ENCODE data around the gene MTMR3. TPM values are rescaled to one million over a fixed set of nuclear protein-coding genes. Genes with fewer than 3 reads are reported as not detected.

Gene MTMR3
- total and polyA plus RNA-seq, 4 donors, result 6.0 to 38.8 (median 17.1) TPM

DNA sequence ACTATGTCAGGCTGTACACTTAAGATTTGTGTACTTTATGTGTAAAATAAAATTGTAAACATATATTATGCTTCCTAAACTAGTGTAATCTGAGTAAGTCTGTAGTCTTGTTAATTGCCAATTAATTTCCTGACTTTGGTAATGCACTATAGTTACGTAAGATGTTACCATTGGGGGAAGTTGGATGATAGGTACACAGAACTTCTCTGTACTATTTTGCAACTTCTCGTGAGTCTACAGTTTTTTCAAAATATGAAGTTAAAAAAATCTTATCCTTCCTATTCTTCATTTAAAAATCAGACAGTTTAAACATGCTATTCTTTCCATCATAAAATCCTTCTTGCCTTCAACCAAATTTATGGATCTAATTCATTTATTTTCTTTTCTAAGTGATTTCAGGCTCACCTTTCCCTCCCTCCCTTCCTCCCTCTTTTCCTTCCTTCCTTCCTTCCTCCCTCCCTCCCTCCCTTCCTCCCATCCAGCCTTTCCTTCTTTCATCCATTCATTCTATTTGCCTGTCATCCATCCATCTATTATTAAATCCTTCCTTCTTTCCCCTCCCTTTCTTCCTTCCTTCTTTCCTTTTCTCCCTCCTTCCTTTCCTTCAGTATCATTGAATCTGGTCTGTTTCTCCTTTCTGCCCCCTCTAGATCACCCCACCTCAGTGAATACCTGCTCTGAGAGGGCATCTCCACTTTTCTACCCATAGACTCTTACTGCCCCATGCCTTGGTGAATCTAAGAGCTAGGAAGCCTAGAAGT, 22.8 kb upstream of the MTMR3 start:
- H3K27me3 ChIP-seq (ENCODE audit: control insufficient read depth in 4 of 4, insufficient read depth in 4 of 4, low read length in 3 of 4), result no peaks in the 10 kb centered on the region
- DNase-seq (ENCODE audit: low spot score), result no peak
- H3K9me3 ChIP-seq (ENCODE audit: control insufficient read depth in 4 of 4, low read length in 3 of 4), result no peaks in the 10 kb centered on the region
- no peak overlapping the region for H3K4me3 ChIP-seq (ENCODE audit: low read depth in 1 of 3, low read length in 3 of 3)
- no peak overlapping the region for H3K27ac ChIP-seq (ENCODE audit: low read depth in 1 of 2, low read length in 2 of 2)
- whole genome bisulfite sequencing, result 58% methylated on average over 2 of the region's 2 CpGs
- no peaks in the 10 kb centered on the region for H3K4me1 ChIP-seq (ENCODE audit: control insufficient read depth in 4 of 4, insufficient read depth in 4 of 4, low read length in 3 of 4)
- H3K9ac ChIP-seq (ENCODE audit: low read depth in 1 of 2, low read length in 2 of 2), result no peak overlapping the region
- TF ChIP-seq HNF4A (conservative IDR thresholded peaks at IDR 0.05), result no peak
- TF ChIP-seq, protein P1, sequence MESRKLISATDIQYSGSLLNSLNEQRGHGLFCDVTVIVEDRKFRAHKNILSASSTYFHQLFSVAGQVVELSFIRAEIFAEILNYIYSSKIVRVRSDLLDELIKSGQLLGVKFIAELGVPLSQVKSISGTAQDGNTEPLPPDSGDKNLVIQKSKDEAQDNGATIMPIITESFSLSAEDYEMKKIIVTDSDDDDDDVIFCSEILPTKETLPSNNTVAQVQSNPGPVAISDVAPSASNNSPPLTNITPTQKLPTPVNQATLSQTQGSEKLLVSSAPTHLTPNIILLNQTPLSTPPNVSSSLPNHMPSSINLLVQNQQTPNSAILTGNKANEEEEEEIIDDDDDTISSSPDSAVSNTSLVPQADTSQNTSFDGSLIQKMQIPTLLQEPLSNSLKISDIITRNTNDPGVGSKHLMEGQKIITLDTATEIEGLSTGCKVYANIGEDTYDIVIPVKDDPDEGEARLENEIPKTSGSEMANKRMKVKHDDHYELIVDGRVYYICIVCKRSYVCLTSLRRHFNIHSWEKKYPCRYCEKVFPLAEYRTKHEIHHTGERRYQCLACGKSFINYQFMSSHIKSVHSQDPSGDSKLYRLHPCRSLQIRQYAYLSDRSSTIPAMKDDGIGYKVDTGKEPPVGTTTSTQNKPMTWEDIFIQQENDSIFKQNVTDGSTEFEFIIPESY (IDR thresholded peaks at IDR 0.05), result no peak
- TF ChIP-seq HNF4G (IDR thresholded peaks at IDR 0.05), result no peak
- TF ChIP-seq RAD21 (IDR thresholded peaks at IDR 0.05), result no peak
- no peak for TF ChIP-seq YY1 (IDR thresholded peaks at IDR 0.05)
- TF ChIP-seq, protein P2, sequence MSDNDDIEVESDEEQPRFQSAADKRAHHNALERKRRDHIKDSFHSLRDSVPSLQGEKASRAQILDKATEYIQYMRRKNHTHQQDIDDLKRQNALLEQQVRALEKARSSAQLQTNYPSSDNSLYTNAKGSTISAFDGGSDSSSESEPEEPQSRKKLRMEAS (IDR thresholded peaks at IDR 0.05), result no peak
- no peak for TF ChIP-seq GABPA (IDR thresholded peaks at IDR 0.05 in 1 of 2, conservative IDR thresholded peaks at IDR 0.05 in 1 of 2)
- TF ChIP-seq JUND (IDR thresholded peaks at IDR 0.05), result no peak
- TF ChIP-seq EGR1 (IDR thresholded peaks at IDR 0.05; ENCODE audit: low read depth in 2 of 2), result no peak
- no peak for TF ChIP-seq RXRA (IDR thresholded peaks at IDR 0.05)
- TF ChIP-seq, protein P3, sequence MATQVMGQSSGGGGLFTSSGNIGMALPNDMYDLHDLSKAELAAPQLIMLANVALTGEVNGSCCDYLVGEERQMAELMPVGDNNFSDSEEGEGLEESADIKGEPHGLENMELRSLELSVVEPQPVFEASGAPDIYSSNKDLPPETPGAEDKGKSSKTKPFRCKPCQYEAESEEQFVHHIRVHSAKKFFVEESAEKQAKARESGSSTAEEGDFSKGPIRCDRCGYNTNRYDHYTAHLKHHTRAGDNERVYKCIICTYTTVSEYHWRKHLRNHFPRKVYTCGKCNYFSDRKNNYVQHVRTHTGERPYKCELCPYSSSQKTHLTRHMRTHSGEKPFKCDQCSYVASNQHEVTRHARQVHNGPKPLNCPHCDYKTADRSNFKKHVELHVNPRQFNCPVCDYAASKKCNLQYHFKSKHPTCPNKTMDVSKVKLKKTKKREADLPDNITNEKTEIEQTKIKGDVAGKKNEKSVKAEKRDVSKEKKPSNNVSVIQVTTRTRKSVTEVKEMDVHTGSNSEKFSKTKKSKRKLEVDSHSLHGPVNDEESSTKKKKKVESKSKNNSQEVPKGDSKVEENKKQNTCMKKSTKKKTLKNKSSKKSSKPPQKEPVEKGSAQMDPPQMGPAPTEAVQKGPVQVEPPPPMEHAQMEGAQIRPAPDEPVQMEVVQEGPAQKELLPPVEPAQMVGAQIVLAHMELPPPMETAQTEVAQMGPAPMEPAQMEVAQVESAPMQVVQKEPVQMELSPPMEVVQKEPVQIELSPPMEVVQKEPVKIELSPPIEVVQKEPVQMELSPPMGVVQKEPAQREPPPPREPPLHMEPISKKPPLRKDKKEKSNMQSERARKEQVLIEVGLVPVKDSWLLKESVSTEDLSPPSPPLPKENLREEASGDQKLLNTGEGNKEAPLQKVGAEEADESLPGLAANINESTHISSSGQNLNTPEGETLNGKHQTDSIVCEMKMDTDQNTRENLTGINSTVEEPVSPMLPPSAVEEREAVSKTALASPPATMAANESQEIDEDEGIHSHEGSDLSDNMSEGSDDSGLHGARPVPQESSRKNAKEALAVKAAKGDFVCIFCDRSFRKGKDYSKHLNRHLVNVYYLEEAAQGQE (IDR thresholded peaks at IDR 0.05), result no peak
- TF ChIP-seq FOXA1 (IDR thresholded peaks at IDR 0.05), result no peak
- TF ChIP-seq NR2F2 (IDR thresholded peaks at IDR 0.05), result no peak
- TF ChIP-seq, protein P4, sequence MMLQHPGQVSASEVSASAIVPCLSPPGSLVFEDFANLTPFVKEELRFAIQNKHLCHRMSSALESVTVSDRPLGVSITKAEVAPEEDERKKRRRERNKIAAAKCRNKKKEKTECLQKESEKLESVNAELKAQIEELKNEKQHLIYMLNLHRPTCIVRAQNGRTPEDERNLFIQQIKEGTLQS (IDR thresholded peaks at IDR 0.05), result no peak
- no peak for TF ChIP-seq TAF1 (conservative IDR thresholded peaks at IDR 0.05)
- no peak for TF ChIP-seq SP1 (IDR thresholded peaks at IDR 0.05)
- H3K36me3 ChIP-seq (ENCODE audit: control insufficient read depth in 4 of 4, insufficient read depth in 3 of 4, low read depth in 1 of 4, low read length in 3 of 4), result no peaks in the 10 kb centered on the region

DNA sequence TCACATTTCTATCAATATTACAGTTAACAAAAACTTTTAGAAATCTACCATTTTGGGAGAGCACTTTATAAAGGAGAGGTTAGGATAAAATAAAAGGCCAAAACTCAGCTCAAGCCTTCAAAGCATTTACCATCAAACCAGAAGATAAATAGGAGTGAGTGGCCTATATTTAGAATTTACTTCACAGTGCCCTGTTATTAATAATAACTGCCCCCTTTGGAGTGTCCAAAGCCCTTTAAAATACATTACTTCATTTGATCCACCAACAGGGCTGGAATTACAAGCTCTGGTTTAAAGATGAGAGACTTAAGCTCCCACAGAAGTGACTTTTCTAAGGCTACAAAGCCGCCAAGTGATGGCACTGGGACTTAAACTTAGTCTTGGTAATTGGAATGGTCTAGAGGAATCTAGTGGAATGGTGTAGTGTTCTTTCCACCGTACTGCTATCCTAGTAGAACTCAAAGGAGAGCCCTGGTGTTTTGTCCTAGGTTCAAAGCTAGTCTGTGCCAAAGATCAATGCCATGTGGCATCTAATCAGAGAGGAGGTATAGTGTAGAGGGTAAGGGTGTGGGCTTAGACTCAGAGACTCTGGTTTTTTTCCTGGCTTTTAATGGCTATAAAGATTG, 21.2 kb upstream of the MTMR3 start:
- Histone ChIP-seq H3K36me3 (ENCODE audit: control insufficient read depth in 4 of 4, insufficient read depth in 3 of 4, low read depth in 1 of 4, low read length in 3 of 4) (no peaks in the 10 kb centered on the region), H3K27me3 (ENCODE audit: control insufficient read depth in 4 of 4, insufficient read depth in 4 of 4, low read length in 3 of 4) (no peaks in the 10 kb centered on the region), H3K4me1 (ENCODE audit: control insufficient read depth in 4 of 4, insufficient read depth in 4 of 4, low read length in 3 of 4) (no peaks in the 10 kb centered on the region), H3K4me3 (ENCODE audit: low read depth in 1 of 3, low read length in 3 of 3) (no peak overlapping the region), H3K9me3 (ENCODE audit: control insufficient read depth in 4 of 4, low read length in 3 of 4) (no peaks in the 10 kb centered on the region), H3K9ac (ENCODE audit: low read depth in 1 of 2, low read length in 2 of 2) (no peak overlapping the region), H3K27ac (ENCODE audit: low read depth in 1 of 2, low read length in 2 of 2) (no peak overlapping the region)
- WGBS, result 91% methylated on average over 2 of the region's 2 CpGs
- no peak for DNase-seq (ENCODE audit: low spot score)
- TF ChIP-seq GABPA (IDR thresholded peaks at IDR 0.05 in 1 of 2, conservative IDR thresholded peaks at IDR 0.05 in 1 of 2) (no peak), FOXA1 (IDR thresholded peaks at IDR 0.05) (no peak), NR2F2 (IDR thresholded peaks at IDR 0.05) (no peak), TAF1 (conservative IDR thresholded peaks at IDR 0.05) (no peak), RXRA (IDR thresholded peaks at IDR 0.05) (no peak), HNF4A (conservative IDR thresholded peaks at IDR 0.05) (no peak), JUND (IDR thresholded peaks at IDR 0.05) (no peak), HNF4G (IDR thresholded peaks at IDR 0.05) (no peak), RAD21 (IDR thresholded peaks at IDR 0.05) (no peak), SP1 (IDR thresholded peaks at IDR 0.05) (no peak)
- TF ChIP-seq, protein P3 (IDR thresholded peaks at IDR 0.05), result no peak
- TF ChIP-seq, protein P2 (IDR thresholded peaks at IDR 0.05), result no peak
- TF ChIP-seq, protein P4 (IDR thresholded peaks at IDR 0.05), result no peak
- TF ChIP-seq, protein P5, sequence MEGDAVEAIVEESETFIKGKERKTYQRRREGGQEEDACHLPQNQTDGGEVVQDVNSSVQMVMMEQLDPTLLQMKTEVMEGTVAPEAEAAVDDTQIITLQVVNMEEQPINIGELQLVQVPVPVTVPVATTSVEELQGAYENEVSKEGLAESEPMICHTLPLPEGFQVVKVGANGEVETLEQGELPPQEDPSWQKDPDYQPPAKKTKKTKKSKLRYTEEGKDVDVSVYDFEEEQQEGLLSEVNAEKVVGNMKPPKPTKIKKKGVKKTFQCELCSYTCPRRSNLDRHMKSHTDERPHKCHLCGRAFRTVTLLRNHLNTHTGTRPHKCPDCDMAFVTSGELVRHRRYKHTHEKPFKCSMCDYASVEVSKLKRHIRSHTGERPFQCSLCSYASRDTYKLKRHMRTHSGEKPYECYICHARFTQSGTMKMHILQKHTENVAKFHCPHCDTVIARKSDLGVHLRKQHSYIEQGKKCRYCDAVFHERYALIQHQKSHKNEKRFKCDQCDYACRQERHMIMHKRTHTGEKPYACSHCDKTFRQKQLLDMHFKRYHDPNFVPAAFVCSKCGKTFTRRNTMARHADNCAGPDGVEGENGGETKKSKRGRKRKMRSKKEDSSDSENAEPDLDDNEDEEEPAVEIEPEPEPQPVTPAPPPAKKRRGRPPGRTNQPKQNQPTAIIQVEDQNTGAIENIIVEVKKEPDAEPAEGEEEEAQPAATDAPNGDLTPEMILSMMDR (IDR thresholded peaks at IDR 0.05; ENCODE audit: low read depth, low read length, missing input control), result no peak
